ENCODE measurements around the gene UROD.

Gene UROD

GRCh38 chr1:45026446-45026845 lies 14.4 kb downstream of the UROD start:
- TF ChIP-seq CTCF (IDR thresholded peaks at IDR 0.05; ENCODE audit: low read length) (no peak), EZH2 (optimal IDR thresholded peaks at IDR 0.05; ENCODE audit: low read depth, low read length) (no peak), EZH2phosphoT487 (IDR thresholded peaks at IDR 0.05; ENCODE audit: low read length) (no peak)
- Histone ChIP-seq H3K4me2 (ENCODE audit: low read depth, low read length) (no peak overlapping the region), H2AFZ (ENCODE audit: low read length) (no peak overlapping the region), H3K27ac (ENCODE audit: low read length) (no peak overlapping the region), H3K27me3 (replicated peaks; ENCODE audit: insufficient read depth, low read length) (no peaks in the 10 kb centered on the region), H3K9ac (ENCODE audit: low read length) (no peak overlapping the region), H3F3A (ENCODE audit: insufficient read depth, low read length) (no peaks in the 10 kb centered on the region), H3K79me2 (ENCODE audit: low read length) (no peaks in the 10 kb centered on the region), H4K20me1 (ENCODE audit: insufficient read depth, low read length) (no peaks in the 10 kb centered on the region), H3K4me3 (ENCODE audit: low read length) (no peak overlapping the region), H3K36me3 (replicated peaks; ENCODE audit: insufficient read depth, low read length) (no peaks in the 10 kb centered on the region), H3K9me3 (replicated peaks; ENCODE audit: insufficient read depth, low read length) (no peaks in the 10 kb centered on the region), H3K4me1 (ENCODE audit: low read length) (no peaks in the 10 kb centered on the region), H3K9me2 (replicated peaks; ENCODE audit: insufficient read depth, low read length) (no peaks in the 10 kb centered on the region)
- DNase-seq, result no peak

GRCh38 chr1:45032837-45033236 lies 20.8 kb downstream of the UROD start:
- TF ChIP-seq CTCF (IDR thresholded peaks at IDR 0.05; ENCODE audit: low read length), result no peak
- no peak for TF ChIP-seq EZH2phosphoT487 (IDR thresholded peaks at IDR 0.05; ENCODE audit: low read length)
- no peak for TF ChIP-seq EZH2 (optimal IDR thresholded peaks at IDR 0.05; ENCODE audit: low read depth, low read length)
- no peak for DNase-seq
- Histone ChIP-seq H3K27me3 (replicated peaks; ENCODE audit: insufficient read depth, low read length) (no peaks in the 10 kb centered on the region), H4K20me1 (ENCODE audit: insufficient read depth, low read length) (no peaks in the 10 kb centered on the region), H3K4me1 (ENCODE audit: low read length) (0 out of 2 replicates have a peak, but pooled peaks cover 4% of the 10 kb centered on the region), H3K9ac (ENCODE audit: low read length) (no peak overlapping the region), H2AFZ (ENCODE audit: low read length) (no peak overlapping the region), H3K4me2 (ENCODE audit: low read depth, low read length) (no peak overlapping the region), H3K9me3 (replicated peaks; ENCODE audit: insufficient read depth, low read length) (no peaks in the 10 kb centered on the region), H3K27ac (ENCODE audit: low read length) (no peak overlapping the region), H3K79me2 (ENCODE audit: low read length) (no peaks in the 10 kb centered on the region), H3F3A (ENCODE audit: insufficient read depth, low read length) (no peaks in the 10 kb centered on the region), H3K36me3 (replicated peaks; ENCODE audit: insufficient read depth, low read length) (no peaks in the 10 kb centered on the region), H3K9me2 (replicated peaks; ENCODE audit: insufficient read depth, low read length) (no peaks in the 10 kb centered on the region), H3K4me3 (ENCODE audit: low read length) (no peak overlapping the region)

- 0 out of 2 replicates have a peak, but pooled peaks cover 4% of the 10 kb centered on the region for H3K4me1 ChIP-seq (ENCODE audit: low read length)
- no peaks in the 10 kb centered on the region for H3K9me3 ChIP-seq (replicated peaks; ENCODE audit: insufficient read depth, low read length)
- H3K27me3 ChIP-seq (replicated peaks; ENCODE audit: insufficient read depth, low read length), result no peaks in the 10 kb centered on the region
- no peak for TF ChIP-seq EZH2phosphoT487 (IDR thresholded peaks at IDR 0.05; ENCODE audit: low read length)
- no peak for TF ChIP-seq CTCF (IDR thresholded peaks at IDR 0.05; ENCODE audit: low read length)
- no peak for TF ChIP-seq EZH2 (optimal IDR thresholded peaks at IDR 0.05; ENCODE audit: low read depth, low read length)
- no peaks in the 10 kb centered on the region for H4K20me1 ChIP-seq (ENCODE audit: insufficient read depth, low read length)
- no peaks in the 10 kb centered on the region for H3K9me2 ChIP-seq (replicated peaks; ENCODE audit: insufficient read depth, low read length)
- H3K79me2 ChIP-seq (ENCODE audit: low read length), result no peaks in the 10 kb centered on the region
- H3K4me3 ChIP-seq (ENCODE audit: low read length), result no peak overlapping the region
- H2AFZ ChIP-seq (ENCODE audit: low read length), result no peak overlapping the region
- no peak overlapping the region for H3K4me2 ChIP-seq (ENCODE audit: low read depth, low read length)
- peak; percentile 75 for DNase-seq
- no peak overlapping the region for H3K9ac ChIP-seq (ENCODE audit: low read length)
- no peak overlapping the region for H3K27ac ChIP-seq (ENCODE audit: low read length)
- no peaks in the 10 kb centered on the region for H3F3A ChIP-seq (ENCODE audit: insufficient read depth, low read length)
- no peaks in the 10 kb centered on the region for H3K36me3 ChIP-seq (replicated peaks; ENCODE audit: insufficient read depth, low read length)
These were observed 21.3 kb downstream of the UROD start for GRCh38 chr1:45033356-45033755.

Data from MM.1S (cell line).